Nephron progenitor cell (in vitro differentiated cells): ENCODE measurements around the gene SH3TC2.
A peak's percentile ranks its signal among the peaks of the same experiment; 100 is the strongest.

Experiments used
- DNase-seq: peaks from one replicate; pipeline ENCODE4 v3.0.0; 2021
- H3K27ac Mint-ChIP-seq: 2 replicates; pipeline ENCODE4 v1.8.0; 2021; ENCODE audit warnings: mild to moderate bottlenecking, moderate library complexity, mixed read lengths
- H3K27me3 Mint-ChIP-seq: 2 replicates; pipeline ENCODE4 v1.8.0; 2021; ENCODE audit warnings: mild to moderate bottlenecking, low read depth, mixed read lengths; ENCODE audit not compliant: poor library complexity
- H3K36me3 Mint-ChIP-seq: 2 replicates; pipeline ENCODE4 v1.8.0; 2021; ENCODE audit warnings: low read depth, mixed read lengths
- H3K4me1 Mint-ChIP-seq: 2 replicates; pipeline ENCODE4 v1.8.0; 2021; ENCODE audit warnings: mixed read lengths
- H3K4me3 Mint-ChIP-seq: 2 replicates; pipeline ENCODE4 v1.8.0; 2021; ENCODE audit warnings: mild to moderate bottlenecking, moderate library complexity, mixed read lengths
- H3K9me3 Mint-ChIP-seq: 2 replicates; pipeline ENCODE4 v1.8.0; 2021; ENCODE audit warnings: mild to moderate bottlenecking, moderate library complexity, mixed read lengths
- TF ChIP-seq, protein P1 (sequence below): fragments of 200-600 bp; sonication (generic); IDR thresholded peaks from 2 replicates; pipeline ENCODE4 v1.5.0; 2021; ENCODE audit warnings: antibody characterized with exemption

SH3TC2 gene

DNA sequence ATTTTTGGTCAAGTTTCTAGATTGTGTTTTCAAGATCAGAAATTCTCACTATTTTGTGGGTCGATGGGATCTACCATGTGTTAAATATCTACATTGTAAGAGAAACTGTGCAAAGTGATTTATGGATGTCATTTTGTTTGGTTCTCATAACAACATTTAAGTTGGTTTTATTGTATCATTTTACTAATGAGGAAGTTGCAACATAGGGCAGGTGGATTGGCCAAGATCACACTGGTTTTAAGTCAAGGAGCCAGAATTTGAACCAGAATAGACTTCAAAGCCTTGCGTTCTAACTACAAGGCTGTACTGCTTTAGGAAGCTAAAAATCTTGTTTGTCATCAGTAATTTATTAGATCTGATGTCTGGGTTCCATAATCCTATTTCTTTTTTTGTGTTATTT lies 23.4 kb downstream of the SH3TC2 start:
- H3K4me1 Mint-ChIP-seq = no peaks in the 10 kb centered on the region
- TF ChIP-seq, protein P1, sequence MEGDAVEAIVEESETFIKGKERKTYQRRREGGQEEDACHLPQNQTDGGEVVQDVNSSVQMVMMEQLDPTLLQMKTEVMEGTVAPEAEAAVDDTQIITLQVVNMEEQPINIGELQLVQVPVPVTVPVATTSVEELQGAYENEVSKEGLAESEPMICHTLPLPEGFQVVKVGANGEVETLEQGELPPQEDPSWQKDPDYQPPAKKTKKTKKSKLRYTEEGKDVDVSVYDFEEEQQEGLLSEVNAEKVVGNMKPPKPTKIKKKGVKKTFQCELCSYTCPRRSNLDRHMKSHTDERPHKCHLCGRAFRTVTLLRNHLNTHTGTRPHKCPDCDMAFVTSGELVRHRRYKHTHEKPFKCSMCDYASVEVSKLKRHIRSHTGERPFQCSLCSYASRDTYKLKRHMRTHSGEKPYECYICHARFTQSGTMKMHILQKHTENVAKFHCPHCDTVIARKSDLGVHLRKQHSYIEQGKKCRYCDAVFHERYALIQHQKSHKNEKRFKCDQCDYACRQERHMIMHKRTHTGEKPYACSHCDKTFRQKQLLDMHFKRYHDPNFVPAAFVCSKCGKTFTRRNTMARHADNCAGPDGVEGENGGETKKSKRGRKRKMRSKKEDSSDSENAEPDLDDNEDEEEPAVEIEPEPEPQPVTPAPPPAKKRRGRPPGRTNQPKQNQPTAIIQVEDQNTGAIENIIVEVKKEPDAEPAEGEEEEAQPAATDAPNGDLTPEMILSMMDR = no peak
- no peaks in the 10 kb centered on the region for H3K9me3 Mint-ChIP-seq
- H3K27me3 Mint-ChIP-seq = peaks cover 16% of the 10 kb centered on the region
- DNase-seq = no peak
- H3K36me3 Mint-ChIP-seq = no peaks in the 10 kb centered on the region
- no peak overlapping the region for H3K27ac Mint-ChIP-seq
- H3K4me3 Mint-ChIP-seq = no peak overlapping the region

DNA sequence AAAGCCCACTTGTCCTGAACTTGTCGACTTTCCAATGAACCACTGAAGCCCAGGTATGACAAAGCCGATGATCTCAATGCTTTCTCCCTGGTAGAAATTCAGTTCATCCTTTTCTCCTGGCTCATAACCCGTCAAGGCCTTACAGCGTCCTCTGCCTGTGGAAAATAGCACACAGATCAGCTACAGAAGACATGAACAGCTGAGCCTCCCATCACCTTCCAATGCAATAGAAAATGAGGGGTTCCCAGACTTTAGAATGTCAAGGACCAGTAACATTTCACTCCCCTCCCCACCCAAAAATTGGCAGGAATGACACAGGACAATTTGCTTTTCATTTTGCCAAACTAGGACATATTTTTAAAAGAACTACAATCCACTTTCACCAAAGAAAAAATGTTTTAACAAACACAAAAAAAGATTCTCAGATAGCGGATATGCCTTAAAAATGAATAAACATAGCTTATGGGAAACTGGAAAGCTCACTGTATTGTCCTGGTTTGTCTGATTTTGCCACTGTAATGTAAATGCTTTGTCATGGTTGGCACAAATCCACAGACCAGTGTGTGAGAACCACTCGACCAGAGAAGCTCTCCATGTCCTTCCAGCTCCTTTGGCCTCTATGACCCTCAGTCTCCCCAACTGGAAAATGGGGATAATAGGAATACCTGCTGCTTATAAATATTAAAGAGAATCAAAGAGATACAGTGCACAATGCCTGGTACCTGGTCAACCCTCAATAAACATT lies 24.4 kb downstream of the SH3TC2 start:
- no peaks in the 10 kb centered on the region for H3K36me3 Mint-ChIP-seq
- H3K9me3 Mint-ChIP-seq = no peaks in the 10 kb centered on the region
- H3K27me3 Mint-ChIP-seq = peaks cover 16% of the 10 kb centered on the region
- no peak overlapping the region for H3K27ac Mint-ChIP-seq
- no peak overlapping the region for H3K4me3 Mint-ChIP-seq
- DNase-seq = no peak
- H3K4me1 Mint-ChIP-seq = no peaks in the 10 kb centered on the region
- TF ChIP-seq, protein P1 = no peak

DNA sequence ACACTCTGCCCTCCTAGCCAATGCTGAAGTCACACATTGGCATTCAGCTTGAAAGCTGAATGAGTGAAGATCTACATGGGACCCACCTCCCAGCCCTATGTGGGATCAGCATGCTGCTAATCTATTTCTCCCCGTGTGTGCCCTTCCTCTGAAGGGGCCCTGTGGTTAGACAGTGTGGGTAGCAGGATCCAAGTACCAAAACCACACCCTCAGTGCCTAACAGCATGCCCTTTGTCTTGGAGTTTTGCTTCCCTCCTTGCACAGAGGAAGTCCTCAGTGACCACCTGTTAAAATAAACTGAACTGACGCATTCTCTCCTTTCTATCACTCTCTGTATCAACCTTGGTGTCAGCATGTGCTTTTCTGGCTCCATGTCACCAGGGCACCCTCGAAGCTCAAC lies 25.0 kb downstream of the SH3TC2 start:
- DNase-seq = no peak
- TF ChIP-seq, protein P1 = no peak

DNA sequence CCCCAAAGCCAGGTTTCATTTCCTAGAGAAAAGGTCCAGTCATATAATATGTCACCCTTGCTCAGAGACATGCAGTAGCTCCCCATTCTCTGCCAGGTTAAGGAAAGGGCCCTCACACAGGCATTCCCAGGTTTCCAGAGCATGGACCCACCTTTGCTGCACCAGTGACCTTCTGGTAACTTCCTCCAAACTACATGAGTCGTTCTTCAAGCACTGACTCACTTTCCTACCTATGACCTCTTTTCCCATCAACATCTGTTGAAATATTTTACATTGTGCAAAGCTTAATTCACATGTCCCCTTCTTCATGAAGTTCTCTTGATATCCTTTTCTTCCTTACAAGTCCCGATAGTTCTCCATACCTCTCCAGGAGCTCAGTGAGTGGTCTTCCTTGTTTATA lies 25.9 kb downstream of the SH3TC2 start:
- Mint-ChIP-seq H3K27ac (no peak overlapping the region), H3K36me3 (no peaks in the 10 kb centered on the region), H3K9me3 (no peaks in the 10 kb centered on the region), H3K4me3 (no peak overlapping the region), H3K4me1 (no peaks in the 10 kb centered on the region), H3K27me3 (peaks cover 16% of the 10 kb centered on the region)
- DNase-seq = no peak
- TF ChIP-seq, protein P1 = no peak

More for the DNA sequence above, 25.0 kb downstream of the SH3TC2 start:
- no peak overlapping the region for H3K27ac Mint-ChIP-seq
- H3K4me1 Mint-ChIP-seq = no peaks in the 10 kb centered on the region
- H3K4me3 Mint-ChIP-seq = no peak overlapping the region
- H3K27me3 Mint-ChIP-seq = peaks cover 16% of the 10 kb centered on the region
- H3K36me3 Mint-ChIP-seq = no peaks in the 10 kb centered on the region
- no peaks in the 10 kb centered on the region for H3K9me3 Mint-ChIP-seq

DNA sequence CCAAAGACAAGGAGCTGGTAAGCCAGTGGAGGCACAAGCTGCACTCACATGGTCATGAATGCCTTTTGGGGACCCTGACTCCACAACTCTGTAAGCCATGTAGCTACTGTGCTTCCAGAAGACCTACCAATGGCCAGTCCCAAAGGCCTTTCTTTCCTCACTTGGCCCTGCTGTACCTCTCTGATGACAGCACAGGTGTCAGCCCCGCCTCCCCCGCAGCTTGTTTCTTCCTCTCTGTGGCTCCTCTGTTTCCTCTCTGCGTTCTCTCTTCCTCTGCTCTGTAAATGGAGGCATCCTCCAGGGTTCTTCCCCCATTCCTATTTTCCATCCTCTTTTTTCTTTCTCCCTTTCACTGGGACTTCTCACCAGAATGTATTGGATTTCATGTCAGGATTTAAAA lies 26.7 kb downstream of the SH3TC2 start:
- Mint-ChIP-seq H3K36me3 (no peaks in the 10 kb centered on the region), H3K4me1 (no peaks in the 10 kb centered on the region), H3K27ac (no peak overlapping the region), H3K9me3 (no peaks in the 10 kb centered on the region), H3K27me3 (peaks cover 16% of the 10 kb centered on the region), H3K4me3 (no peak overlapping the region)
- TF ChIP-seq, protein P1 = no peak
- DNase-seq = no peak

DNA sequence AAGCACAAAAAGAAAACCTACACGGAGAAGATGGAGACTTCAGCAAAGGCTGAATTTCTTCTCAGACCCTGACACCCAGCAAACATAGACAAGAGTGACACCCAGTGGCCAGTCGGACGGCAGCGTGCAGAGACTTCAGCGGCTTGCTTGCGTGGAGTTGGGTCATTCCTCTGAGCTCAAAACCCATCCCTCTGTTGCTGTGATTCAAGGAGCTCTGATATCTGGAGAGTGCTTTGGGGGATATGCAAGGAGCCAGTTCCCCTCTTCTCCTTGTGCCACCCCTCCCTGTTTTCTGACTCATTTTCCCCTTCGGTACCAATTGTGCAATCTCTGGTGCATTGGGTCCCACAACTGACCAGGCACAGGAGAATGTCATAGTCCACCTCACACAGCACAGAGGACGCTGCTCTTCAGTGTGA lies 27.5 kb downstream of the SH3TC2 start:
- Mint-ChIP-seq H3K9me3 (no peaks in the 10 kb centered on the region), H3K27me3 (peaks cover 17% of the 10 kb centered on the region), H3K4me1 (peaks cover 2% of the 10 kb centered on the region), H3K27ac (no peak overlapping the region), H3K4me3 (no peak overlapping the region), H3K36me3 (no peaks in the 10 kb centered on the region)
- DNase-seq = peak; percentile 78
- TF ChIP-seq, protein P1 = peak; percentile 77
